SK-N-MC (cell line): Measurements from ENCODE around the gene PCNX2.

ENCODE experiments used
- FOXP2 ChIP-seq: optimal IDR thresholded peaks from 2 replicates; pipeline ENCODE3; 2011; ENCODE audit warnings: mild to moderate bottlenecking, moderate library complexity; ENCODE audit not compliant: insufficient read depth; ENCODE audit errors: extremely low read length, control extremely low read depth
- POLR2AphosphoS5 ChIP-seq: IDR thresholded peaks from 2 replicates; pipeline ENCODE4 v1.6.1; 2012; ENCODE audit warnings: mild to moderate bottlenecking, low read depth, low read length, borderline replicate concordance

DNA sequence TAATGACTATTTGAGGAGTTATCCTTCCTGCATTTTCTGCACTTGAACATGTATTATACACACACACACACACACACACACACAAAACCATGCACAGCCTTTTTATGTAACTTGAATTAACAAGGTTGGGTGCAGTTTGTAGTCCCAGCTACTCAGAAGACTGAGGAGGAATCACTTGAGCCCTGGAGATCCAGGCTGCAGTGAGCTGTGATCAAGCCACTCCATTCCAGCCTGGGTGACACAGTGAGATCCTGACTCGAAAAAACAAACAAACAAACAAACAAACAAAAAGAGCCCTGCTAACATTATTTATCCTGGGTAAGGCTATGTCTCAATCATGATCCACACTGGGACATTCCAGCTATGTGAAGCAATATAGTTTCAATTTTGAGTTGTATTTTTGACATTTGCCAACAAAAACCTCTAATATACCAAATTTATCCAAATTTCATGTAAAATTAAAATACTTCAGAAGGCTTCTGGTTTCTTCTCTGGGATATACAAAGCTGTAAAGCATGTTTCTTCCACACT is 188.3 kb downstream of the PCNX2 start:
- TF ChIP-seq POLR2AphosphoS5 (no peak), FOXP2 (no peak)
